ENCODE results near the gene ATXN2L. TPM values are rescaled to one million over a fixed set of nuclear protein-coding genes. Genes with fewer than 3 reads are reported as not detected.
"Not testable (repeated sequence)": the region's sequence is repeated elsewhere in the genome, so short reads cannot be mapped to it uniquely, and the experiment has no call there.

ATXN2L gene, protein sequence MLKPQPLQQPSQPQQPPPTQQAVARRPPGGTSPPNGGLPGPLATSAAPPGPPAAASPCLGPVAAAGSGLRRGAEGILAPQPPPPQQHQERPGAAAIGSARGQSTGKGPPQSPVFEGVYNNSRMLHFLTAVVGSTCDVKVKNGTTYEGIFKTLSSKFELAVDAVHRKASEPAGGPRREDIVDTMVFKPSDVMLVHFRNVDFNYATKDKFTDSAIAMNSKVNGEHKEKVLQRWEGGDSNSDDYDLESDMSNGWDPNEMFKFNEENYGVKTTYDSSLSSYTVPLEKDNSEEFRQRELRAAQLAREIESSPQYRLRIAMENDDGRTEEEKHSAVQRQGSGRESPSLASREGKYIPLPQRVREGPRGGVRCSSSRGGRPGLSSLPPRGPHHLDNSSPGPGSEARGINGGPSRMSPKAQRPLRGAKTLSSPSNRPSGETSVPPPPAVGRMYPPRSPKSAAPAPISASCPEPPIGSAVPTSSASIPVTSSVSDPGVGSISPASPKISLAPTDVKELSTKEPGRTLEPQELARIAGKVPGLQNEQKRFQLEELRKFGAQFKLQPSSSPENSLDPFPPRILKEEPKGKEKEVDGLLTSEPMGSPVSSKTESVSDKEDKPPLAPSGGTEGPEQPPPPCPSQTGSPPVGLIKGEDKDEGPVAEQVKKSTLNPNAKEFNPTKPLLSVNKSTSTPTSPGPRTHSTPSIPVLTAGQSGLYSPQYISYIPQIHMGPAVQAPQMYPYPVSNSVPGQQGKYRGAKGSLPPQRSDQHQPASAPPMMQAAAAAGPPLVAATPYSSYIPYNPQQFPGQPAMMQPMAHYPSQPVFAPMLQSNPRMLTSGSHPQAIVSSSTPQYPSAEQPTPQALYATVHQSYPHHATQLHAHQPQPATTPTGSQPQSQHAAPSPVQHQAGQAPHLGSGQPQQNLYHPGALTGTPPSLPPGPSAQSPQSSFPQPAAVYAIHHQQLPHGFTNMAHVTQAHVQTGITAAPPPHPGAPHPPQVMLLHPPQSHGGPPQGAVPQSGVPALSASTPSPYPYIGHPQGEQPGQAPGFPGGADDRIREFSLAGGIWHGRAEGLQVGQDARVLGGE
- total RNA-seq, result 54.5 and 62.6 TPM in 2 replicates

DNA sequence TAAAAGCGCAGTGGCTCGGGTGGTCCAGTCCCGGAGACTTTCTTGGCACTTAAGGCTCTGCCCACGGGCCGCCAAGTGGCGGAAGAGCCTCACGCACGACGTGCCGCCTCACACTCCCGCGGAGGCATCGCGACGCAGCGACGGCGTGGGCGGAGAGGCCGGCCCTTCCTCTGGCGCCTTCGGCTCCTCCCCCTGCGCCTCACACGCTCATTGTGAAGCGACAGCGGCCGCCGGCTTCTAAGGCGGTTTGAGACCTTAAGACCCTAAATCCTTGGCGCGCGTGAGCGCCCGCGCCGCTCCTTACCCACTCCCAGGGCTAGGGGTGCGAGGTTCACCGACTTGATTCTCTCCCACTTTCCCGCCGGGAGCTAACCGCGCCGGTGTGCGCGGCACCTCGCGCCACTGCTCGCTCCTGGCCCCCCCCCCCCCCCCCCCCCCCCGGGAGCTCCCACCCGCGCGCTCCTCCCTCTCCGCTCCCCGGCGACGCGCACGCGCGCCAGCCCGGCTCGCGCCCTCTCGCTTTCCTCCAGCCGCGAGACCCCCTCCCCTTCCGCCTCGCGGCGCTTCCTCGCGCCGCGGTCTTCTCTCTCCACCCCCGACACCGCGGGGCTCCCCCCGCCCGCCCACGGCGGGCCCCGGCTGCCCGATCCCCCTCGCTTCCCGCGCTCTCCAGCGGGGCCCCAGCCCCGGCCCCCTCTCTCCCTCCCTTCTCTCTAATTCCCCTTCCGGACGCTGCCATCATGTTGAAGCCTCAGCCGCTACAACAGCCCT, at the start of gene ATXN2L:
Gene ATXN2L (plus strand): TSS at position 480 of the 771 bp plus-strand sequence. CDS start 261 bp downstream, at position 741.
- Histone ChIP-seq H3K9me3 (ENCODE audit: low read depth, low read length) (no peaks in the 10 kb centered on the region), H3K4me1 (ENCODE audit: insufficient read depth, low read length) (peaks cover 26% of the 10 kb centered on the region), H3K27ac (ENCODE audit: low read depth, low read length) (peak within 1 kb of the TSS; percentile 93), H2AFZ (ENCODE audit: low read length) (peak within 1 kb of the TSS; percentile 93), H3K4me2 (ENCODE audit: insufficient read depth, low read length) (peak within 1 kb of the TSS; percentile 100), H3K36me3 (ENCODE audit: insufficient read depth, low read length) (peaks cover 37% of the 10 kb centered on the region), H3K4me3 (ENCODE audit: insufficient read depth, low read length) (peak within 1 kb of the TSS; percentile 100), H4K20me1 (ENCODE audit: insufficient read depth, low read length) (peaks cover 28% of the 10 kb centered on the region), H3K27me3 (ENCODE audit: insufficient read depth, low read length) (no peaks in the 10 kb centered on the region), H3K79me2 (ENCODE audit: insufficient read depth, low read length) (peaks cover 72% of the 10 kb centered on the region)
- DNase-seq (ENCODE audit: insufficient read length, low spot score, missing footprints), result peak; percentile 98
- TF ChIP-seq, protein P1, sequence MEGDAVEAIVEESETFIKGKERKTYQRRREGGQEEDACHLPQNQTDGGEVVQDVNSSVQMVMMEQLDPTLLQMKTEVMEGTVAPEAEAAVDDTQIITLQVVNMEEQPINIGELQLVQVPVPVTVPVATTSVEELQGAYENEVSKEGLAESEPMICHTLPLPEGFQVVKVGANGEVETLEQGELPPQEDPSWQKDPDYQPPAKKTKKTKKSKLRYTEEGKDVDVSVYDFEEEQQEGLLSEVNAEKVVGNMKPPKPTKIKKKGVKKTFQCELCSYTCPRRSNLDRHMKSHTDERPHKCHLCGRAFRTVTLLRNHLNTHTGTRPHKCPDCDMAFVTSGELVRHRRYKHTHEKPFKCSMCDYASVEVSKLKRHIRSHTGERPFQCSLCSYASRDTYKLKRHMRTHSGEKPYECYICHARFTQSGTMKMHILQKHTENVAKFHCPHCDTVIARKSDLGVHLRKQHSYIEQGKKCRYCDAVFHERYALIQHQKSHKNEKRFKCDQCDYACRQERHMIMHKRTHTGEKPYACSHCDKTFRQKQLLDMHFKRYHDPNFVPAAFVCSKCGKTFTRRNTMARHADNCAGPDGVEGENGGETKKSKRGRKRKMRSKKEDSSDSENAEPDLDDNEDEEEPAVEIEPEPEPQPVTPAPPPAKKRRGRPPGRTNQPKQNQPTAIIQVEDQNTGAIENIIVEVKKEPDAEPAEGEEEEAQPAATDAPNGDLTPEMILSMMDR (IDR thresholded peaks at IDR 0.05; ENCODE audit: extremely low read depth, low read depth, low read length), result no peak

DNA sequence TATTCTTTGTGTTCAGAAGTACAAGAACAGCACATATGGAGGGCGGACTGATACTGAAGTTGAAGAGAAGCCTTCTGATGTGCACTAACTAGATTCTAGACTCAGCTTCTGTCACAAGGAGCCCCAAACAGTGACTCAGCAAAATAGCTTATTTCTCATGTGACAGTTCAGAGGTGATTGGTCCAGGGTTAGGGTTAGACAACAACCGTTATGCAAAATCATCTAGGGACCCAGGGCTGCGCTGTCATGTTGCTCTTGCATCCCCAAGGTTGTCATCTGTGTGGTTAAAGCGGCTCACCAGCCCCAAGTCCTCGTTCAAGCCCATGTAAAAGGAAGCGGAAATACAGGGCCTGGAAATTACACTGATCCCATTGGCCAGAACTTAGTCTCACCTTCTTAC, 41.1 kb upstream of the ATXN2L start:
- DNase-seq (ENCODE audit: insufficient read length, low spot score, missing footprints); H3K4me1 ChIP-seq (ENCODE audit: insufficient read depth, low read length); H3K4me3 ChIP-seq (ENCODE audit: insufficient read depth, low read length); H3K79me2 ChIP-seq (ENCODE audit: insufficient read depth, low read length); H3K4me2 ChIP-seq (ENCODE audit: insufficient read depth, low read length); H2AFZ ChIP-seq (ENCODE audit: low read length); H3K27me3 ChIP-seq (ENCODE audit: insufficient read depth, low read length); H4K20me1 ChIP-seq (ENCODE audit: insufficient read depth, low read length); H3K9me3 ChIP-seq (ENCODE audit: low read depth, low read length); H3K27ac ChIP-seq (ENCODE audit: low read depth, low read length); H3K36me3 ChIP-seq (ENCODE audit: insufficient read depth, low read length): not testable (repeated sequence)

DNA sequence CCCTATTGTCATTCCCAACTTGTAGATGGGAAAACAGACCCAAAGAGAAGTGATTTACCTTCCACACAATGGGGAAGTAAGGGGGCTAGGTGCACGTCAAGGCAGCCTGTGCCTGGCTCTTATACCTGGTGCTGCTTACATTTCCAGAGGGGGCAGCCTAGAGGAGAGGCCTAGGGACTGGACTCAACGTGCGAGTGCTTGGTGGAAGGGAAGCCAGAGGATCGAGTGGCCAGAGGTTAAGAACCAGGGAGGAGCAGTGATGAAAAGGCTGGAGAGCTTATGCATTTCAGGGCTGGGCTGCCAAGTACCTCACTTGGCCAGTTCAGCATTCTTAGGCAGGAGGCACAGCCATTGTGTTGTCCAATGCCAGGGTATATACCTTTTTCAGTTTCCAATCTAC, 40.4 kb upstream of the ATXN2L start:
- H3K36me3 ChIP-seq (ENCODE audit: insufficient read depth, low read length); H2AFZ ChIP-seq (ENCODE audit: low read length): not testable (repeated sequence)

DNA sequence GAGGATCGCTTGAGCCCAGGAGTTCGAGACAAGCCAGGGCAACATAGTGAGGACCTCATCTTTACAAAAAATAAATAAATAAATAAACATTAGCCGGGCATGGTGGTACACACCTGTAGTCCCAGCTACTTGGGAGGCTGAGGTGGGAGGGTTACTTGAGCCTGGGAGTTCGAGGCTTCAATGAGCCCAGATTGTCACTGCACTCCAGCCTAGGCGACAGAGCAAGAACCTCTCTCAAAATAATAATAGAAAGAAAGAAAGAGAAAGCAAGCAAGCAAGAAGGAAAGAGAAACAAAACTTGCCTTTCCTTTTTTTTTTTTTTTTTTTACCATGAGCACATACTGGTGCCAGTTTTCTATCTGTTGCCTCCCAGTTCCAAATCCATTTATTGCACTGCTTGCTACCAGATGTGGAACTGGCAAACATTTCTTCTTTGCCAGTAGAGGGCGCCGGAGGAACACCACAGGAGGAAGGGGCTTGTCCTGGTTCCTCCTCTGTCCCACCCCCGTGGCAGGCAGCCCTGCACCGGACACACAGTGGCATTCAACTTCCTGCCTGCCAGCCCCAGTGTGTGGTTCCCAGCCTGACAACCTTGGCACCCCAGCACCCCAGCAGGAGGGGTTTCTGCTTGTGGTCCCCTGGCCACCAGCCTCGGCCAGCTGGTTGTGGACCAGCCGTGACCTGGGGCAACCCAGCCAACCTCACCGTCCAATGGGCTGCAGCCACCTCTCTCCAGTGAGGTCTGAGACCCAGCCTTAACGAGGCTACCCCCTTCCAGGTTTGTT, 20.4 kb upstream of the ATXN2L start:
- not testable (repeated sequence) for H3K4me2 ChIP-seq (ENCODE audit: insufficient read depth, low read length); H3K27ac ChIP-seq (ENCODE audit: low read depth, low read length); DNase-seq (ENCODE audit: insufficient read length, low spot score, missing footprints)

More for the DNA sequence above, 40.4 kb upstream of the ATXN2L start:
- H3K27ac ChIP-seq (ENCODE audit: low read depth, low read length); DNase-seq (ENCODE audit: insufficient read length, low spot score, missing footprints); H3K27me3 ChIP-seq (ENCODE audit: insufficient read depth, low read length); H4K20me1 ChIP-seq (ENCODE audit: insufficient read depth, low read length); H3K4me2 ChIP-seq (ENCODE audit: insufficient read depth, low read length); H3K4me1 ChIP-seq (ENCODE audit: insufficient read depth, low read length); H3K9me3 ChIP-seq (ENCODE audit: low read depth, low read length); H3K79me2 ChIP-seq (ENCODE audit: insufficient read depth, low read length); H3K4me3 ChIP-seq (ENCODE audit: insufficient read depth, low read length): not testable (repeated sequence)

DNA sequence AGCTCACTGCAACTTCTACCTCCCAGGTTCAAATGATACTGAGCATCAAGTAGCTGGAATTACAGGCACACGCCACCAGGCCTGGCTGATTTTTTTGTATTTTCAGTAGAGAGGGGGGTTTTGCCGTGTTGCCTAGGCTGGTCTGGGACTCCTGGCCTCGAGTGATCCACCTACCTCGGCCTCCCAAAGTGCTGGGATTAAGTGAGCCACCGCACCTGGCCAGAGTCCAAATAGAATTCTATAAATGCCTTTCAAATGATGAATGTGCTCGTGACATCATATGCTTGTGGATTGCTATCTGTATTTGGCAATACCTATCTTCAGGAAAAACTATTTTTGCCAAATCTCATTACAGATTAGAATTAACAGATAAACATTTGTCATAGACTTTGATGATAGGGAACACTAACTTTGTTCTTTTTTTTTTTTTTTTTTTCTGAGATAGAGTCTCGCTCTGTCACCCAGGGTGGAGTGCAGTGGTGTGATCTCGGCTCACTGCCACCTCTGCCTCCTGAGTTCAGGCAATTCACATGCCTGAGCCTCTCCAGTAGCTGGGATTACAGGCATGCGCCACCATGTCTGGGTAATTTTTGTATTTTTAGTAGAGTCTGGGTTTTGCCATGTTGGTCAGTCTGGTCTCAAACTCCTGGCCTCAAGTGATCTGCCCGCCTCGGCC, 15.2 kb upstream of the ATXN2L start:
- not testable (repeated sequence) for H3K4me2 ChIP-seq (ENCODE audit: insufficient read depth, low read length); H3K36me3 ChIP-seq (ENCODE audit: insufficient read depth, low read length); H3K9me3 ChIP-seq (ENCODE audit: low read depth, low read length); H3K4me1 ChIP-seq (ENCODE audit: insufficient read depth, low read length); H3K4me3 ChIP-seq (ENCODE audit: insufficient read depth, low read length); H2AFZ ChIP-seq (ENCODE audit: low read length); H3K27me3 ChIP-seq (ENCODE audit: insufficient read depth, low read length); H3K79me2 ChIP-seq (ENCODE audit: insufficient read depth, low read length); H4K20me1 ChIP-seq (ENCODE audit: insufficient read depth, low read length); H3K27ac ChIP-seq (ENCODE audit: low read depth, low read length); DNase-seq (ENCODE audit: insufficient read length, low spot score, missing footprints)

More for the DNA sequence above, 20.4 kb upstream of the ATXN2L start:
- not testable (repeated sequence) for H2AFZ ChIP-seq (ENCODE audit: low read length); H3K9me3 ChIP-seq (ENCODE audit: low read depth, low read length); H3K36me3 ChIP-seq (ENCODE audit: insufficient read depth, low read length); H3K27me3 ChIP-seq (ENCODE audit: insufficient read depth, low read length); H3K79me2 ChIP-seq (ENCODE audit: insufficient read depth, low read length); H3K4me1 ChIP-seq (ENCODE audit: insufficient read depth, low read length); H3K4me3 ChIP-seq (ENCODE audit: insufficient read depth, low read length); H4K20me1 ChIP-seq (ENCODE audit: insufficient read depth, low read length)
- TF ChIP-seq, protein P1 (IDR thresholded peaks at IDR 0.05; ENCODE audit: extremely low read depth, low read depth, low read length), result peak; percentile 29
